GM23338 (cell line): ENCODE measurements around the gene CLEC11A. TPM values are rescaled to one million over a fixed set of nuclear protein-coding genes. Genes with fewer than 3 reads are reported as not detected.

Source experiments
- ATAC-seq: fragments of 200-7000 bp; cut with Tn5 transposase; 3 replicates; pipeline ENCODE4 v1.9.1; 2020
- DNase-seq: peaks from one replicate; pipeline ENCODE4 v3.0.0-alpha.2; 2015; ENCODE audit warnings: low spot score
- H2AFZ ChIP-seq: fragments of 200-600 bp; sonication (generic); 2 replicates; pipeline ENCODE4 v1.8.0; 2016; ENCODE audit warnings: antibody characterized with exemption, mild to moderate bottlenecking, moderate library complexity
- H3F3A ChIP-seq: fragments of 200-600 bp; sonication (generic); replicated peaks from 2 replicates; pipeline ENCODE4 v1.8.0; 2017; ENCODE audit warnings: antibody characterized with exemption, mixed run types, low read depth
- H3K27ac ChIP-seq: fragments of 200-600 bp; sonication (generic); 2 replicates; pipeline ENCODE4 v1.6.1; 2016; ENCODE audit warnings: low read depth
- H3K27me3 ChIP-seq: fragments of 200-600 bp; sonication (generic); 2 replicates; pipeline ENCODE4 v1.8.0; 2016; ENCODE audit warnings: mild to moderate bottlenecking, mixed run types, moderate library complexity; ENCODE audit not compliant: insufficient read depth
- H3K36me3 ChIP-seq: fragments of 200-600 bp; sonication (generic); 2 replicates; pipeline ENCODE4 v1.8.0; 2016; ENCODE audit warnings: mild to moderate bottlenecking; ENCODE audit not compliant: insufficient read depth
- H3K4me1 ChIP-seq: fragments of 200-600 bp; sonication (generic); 2 replicates; pipeline ENCODE4 v1.8.0; 2016; ENCODE audit warnings: mild to moderate bottlenecking, moderate library complexity; ENCODE audit not compliant: insufficient read depth
- H3K4me2 ChIP-seq: fragments of 200-600 bp; sonication (generic); 2 replicates; pipeline ENCODE4 v1.7.1; 2017; ENCODE audit warnings: mixed run types
- H3K4me3 ChIP-seq: fragments of 200-600 bp; sonication (generic); 2 replicates; pipeline ENCODE4 v1.6.1; 2016; ENCODE audit warnings: mixed run types
- H3K79me2 ChIP-seq: fragments of 200-600 bp; sonication (generic); replicated peaks from 2 replicates; pipeline ENCODE4 v1.8.0; 2017; ENCODE audit warnings: mild to moderate bottlenecking; ENCODE audit not compliant: insufficient read depth
- H3K9me2 ChIP-seq: fragments of 200-600 bp; sonication (generic); 2 replicates; pipeline ENCODE4 v1.8.0; 2017; ENCODE audit not compliant: insufficient read depth
- H4K20me1 ChIP-seq: fragments of 200-600 bp; sonication (generic); replicated peaks from 2 replicates; pipeline ENCODE4 v1.8.0; 2017; ENCODE audit warnings: mild to moderate bottlenecking; ENCODE audit not compliant: insufficient read depth
- H3K27ac Mint-ChIP-seq: 2 replicates; pipeline ENCODE4 v1.8.0; 2020; ENCODE audit warnings: inconsistent platforms, mild to moderate bottlenecking, moderate library complexity, mixed read lengths
- H3K27me3 Mint-ChIP-seq: 3 replicates; pipeline ENCODE4 v1.8.0; 2022; ENCODE audit warnings: low read depth, mild to moderate bottlenecking, moderate library complexity, mixed read lengths, inconsistent platforms; ENCODE audit not compliant: insufficient read depth, poor library complexity
- H3K36me3 Mint-ChIP-seq: 3 replicates; pipeline ENCODE4 v1.8.0; 2021; ENCODE audit warnings: low read depth, mild to moderate bottlenecking, inconsistent platforms, moderate library complexity, mixed read lengths
- H3K4me1 Mint-ChIP-seq: 3 replicates; pipeline ENCODE4 v1.8.0; 2020; ENCODE audit warnings: mild to moderate bottlenecking, inconsistent platforms, mixed read lengths
- H3K4me3 Mint-ChIP-seq: 3 replicates; pipeline ENCODE4 v1.8.0; 2021; ENCODE audit warnings: moderate library complexity, mild to moderate bottlenecking, inconsistent platforms, mixed read lengths
- H3K9me3 Mint-ChIP-seq: 3 replicates; pipeline ENCODE4 v1.8.0; 2020; ENCODE audit warnings: moderate library complexity, mild to moderate bottlenecking, inconsistent platforms, mixed read lengths
- CREB1 ChIP-seq: fragments of 250-450 bp; sonication (Bioruptor Pico); IDR thresholded peaks from 2 replicates; pipeline ENCODE4 v1.5.0; 2020; ENCODE audit warnings: low read depth, mild to moderate bottlenecking, moderate library complexity
- CTCF ChIP-seq, 2 experiments: fragments of 200-600 bp in 1 of 2; sonication (generic) in 1 of 2; conservative IDR thresholded peaks; 2 replicates each; pipeline versions ENCODE4 v1.5.1 to v1.6.1; 2016 to 2017; ENCODE audit warnings: antibody characterized with exemption in 2 of 2, low read depth in 2 of 2, mild to moderate bottlenecking in 2 of 2, moderate library complexity in 1 of 2
- ETS1 ChIP-seq: IDR thresholded peaks from 2 replicates; pipeline ENCODE4 v1.6.1; 2016; ENCODE audit warnings: antibody characterized with exemption
- EZH2 ChIP-seq: fragments of 200-600 bp; sonication (generic); IDR thresholded peaks from one replicate; pipeline ENCODE4 v1.8.0; 2017; ENCODE audit warnings: antibody characterized with exemption, mild to moderate bottlenecking, low read depth; ENCODE audit not compliant: unreplicated experiment
- EZH2phosphoT487 ChIP-seq: fragments of 200-600 bp; sonication (generic); IDR thresholded peaks from one replicate; pipeline ENCODE4 v1.8.1; 2018; ENCODE audit warnings: antibody characterized with exemption; ENCODE audit not compliant: unreplicated experiment
- JUNB ChIP-seq: IDR thresholded peaks from one replicate; pipeline ENCODE4 v1.6.1; 2016; ENCODE audit warnings: antibody characterized with exemption; ENCODE audit not compliant: unreplicated experiment
- NANOG ChIP-seq: IDR thresholded peaks from 2 replicates; pipeline ENCODE4 v1.6.1; 2016; ENCODE audit warnings: antibody characterized with exemption, borderline replicate concordance
- POLR2AphosphoS5 ChIP-seq: IDR thresholded peaks from 2 replicates; pipeline ENCODE4 v1.6.1; 2016; ENCODE audit warnings: antibody characterized with exemption, low read depth
- REST ChIP-seq: IDR thresholded peaks from one replicate; pipeline ENCODE4 v1.6.1; 2018; ENCODE audit warnings: antibody characterized with exemption; ENCODE audit not compliant: unreplicated experiment
- STAT1 ChIP-seq: IDR thresholded peaks from one replicate; pipeline ENCODE4 v1.6.1; 2016; ENCODE audit warnings: antibody characterized with exemption; ENCODE audit not compliant: unreplicated experiment
- ZNF114 ChIP-seq: fragments of 250-450 bp; sonication (Bioruptor Pico); IDR thresholded peaks from 2 replicates; pipeline ENCODE4 v1.5.0; 2020; ENCODE audit warnings: mild to moderate bottlenecking, moderate library complexity
- ZNF331 ChIP-seq: fragments of 250-450 bp; sonication (Bioruptor Pico); IDR thresholded peaks from 2 replicates; pipeline ENCODE4 v1.5.0; 2020; ENCODE audit warnings: low read depth, mild to moderate bottlenecking, moderate library complexity
- ZNF462 ChIP-seq: fragments of 250-450 bp; sonication (Bioruptor Pico); IDR thresholded peaks from 2 replicates; pipeline ENCODE4 v1.5.0; 2020; ENCODE audit warnings: mild to moderate bottlenecking, moderate library complexity
- polyA plus RNA-seq: library from polyadenylated mRNA; unstranded; fragments of >200 nt; fragmentation: Nextera tagmentation; extraction: Ambion mirVana; gene quantifications from 2 replicates; pipeline ENCODE4 v1.2.1, GENCODE V29; 2016
- total RNA-seq: library from RNA; depleted of rRNA; stranded (reverse); fragments of >200 nt; shearing (Covaris generic); gene quantifications from 2 replicates; pipeline ENCODE4 v1.2.3, GENCODE V29; 2014

The CLEC11A gene
- total and polyA plus RNA-seq, 2 experiments from 2014 or later, result 8.0 to 15.5 TPM

- Mint-ChIP-seq H3K9me3 (peaks cover 91% of the 10 kb centered on the region), H3K27ac (no peak overlapping the region), H3K4me3 (no peak overlapping the region), H3K27me3 (peaks cover 3% of the 10 kb centered on the region), H3K36me3 (peaks cover 49% of the 10 kb centered on the region), H3K4me1 (no peaks in the 10 kb centered on the region)
- Histone ChIP-seq H3K27me3 (peaks cover 29% of the 10 kb centered on the region), H3K27ac (no peak overlapping the region), H3K4me2 (no peak overlapping the region), H3K9me2 (no peaks in the 10 kb centered on the region), H3K4me3 (no peak overlapping the region), H3K79me2 (no peaks in the 10 kb centered on the region), H3F3A (no peaks in the 10 kb centered on the region), H4K20me1 (no peaks in the 10 kb centered on the region), H2AFZ (no peak overlapping the region), H3K36me3 (no peaks in the 10 kb centered on the region), H3K4me1 (0 out of 2 replicates have a peak, but pooled peaks cover 2% of the 10 kb centered on the region)
- no peak for ATAC-seq
- peak; percentile 56 for DNase-seq
- no peak for TF ChIP-seq JUNB
- no peak for TF ChIP-seq ZNF114 (CRISPR knock-in tag)
- TF ChIP-seq ETS1, result no peak
- TF ChIP-seq STAT1, result no peak
- TF ChIP-seq POLR2AphosphoS5, result no peak
- TF ChIP-seq CTCF (conservative IDR thresholded peaks at IDR 0.05; ENCODE audit: low read depth in 2 of 2), result no peak
- no peak for TF ChIP-seq NANOG
- no peak for TF ChIP-seq REST
- no peak for TF ChIP-seq CREB1 (CRISPR knock-in tag)
- no peak for TF ChIP-seq ZNF331
- no peak for TF ChIP-seq EZH2
- no peak for TF ChIP-seq ZNF462 (CRISPR knock-in tag)
- no peak for TF ChIP-seq EZH2phosphoT487
Measured at GRCh38 chr19:50702871-50703829, 20.0 kb upstream of the CLEC11A start.
